ENCODE measurements around the gene FUT7.
A peak's percentile ranks its signal among the peaks of the same experiment; 100 is the strongest.
"Not testable (repeated sequence)": the region's sequence is repeated elsewhere in the genome, so short reads cannot be mapped to it uniquely, and the experiment has no call there.

FUT7 gene

DNA sequence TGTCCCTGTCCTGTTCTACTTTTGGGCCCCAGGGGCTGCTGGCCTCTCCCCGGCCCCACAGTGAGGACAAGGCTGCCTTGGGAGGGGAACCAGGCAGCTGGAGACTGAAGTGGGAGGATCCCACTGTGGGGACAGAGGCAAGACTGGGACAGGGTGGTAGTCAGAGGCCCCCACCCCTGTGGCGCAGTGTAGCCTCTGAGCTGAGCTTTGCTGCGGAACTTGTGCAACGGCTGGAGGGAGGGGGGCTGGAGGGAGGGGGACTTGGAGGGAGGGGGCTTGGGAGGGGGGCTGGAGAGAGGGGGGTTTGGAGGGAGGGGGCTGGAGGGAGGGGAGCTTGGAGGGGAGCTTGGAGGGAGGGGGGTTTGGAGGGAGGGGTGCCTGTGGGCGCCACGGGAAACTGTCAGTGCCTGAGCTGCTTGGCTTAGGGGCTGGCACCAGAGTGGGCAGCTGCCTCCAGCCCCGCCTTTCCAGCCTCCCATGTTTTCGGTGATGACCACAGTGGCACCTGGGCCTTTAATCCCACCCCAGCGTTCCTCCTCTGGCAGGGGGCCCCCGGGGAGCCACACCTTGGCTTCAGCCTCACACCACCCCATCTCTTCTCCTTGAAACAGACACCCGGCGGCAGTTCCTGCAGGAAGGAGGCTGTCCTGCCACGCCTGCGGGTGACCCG lies 2.3 kb upstream of the FUT7 start:
- ChIA-PET CTCF (interaction anchor here (0.5 to 5.3 kb wide), 31 partner anchors 8 to 340 kb away, joined by 3 to 119 read pairs (median 7); partner anchors contain the start of genes AJM1, C8G, FBXW5 and LCN15), POLR2A (interaction anchor here (0.6 to 1.9 kb wide), 19 partner anchors 8 to 306 kb away, joined by 3 to 16 read pairs (median 3); partner anchors contain the start of genes CLIC3, RNF208, SAPCD2 and TMEM141)
- H3K27ac ChIP-seq (ENCODE audit: extremely low read depth, low read depth, low read length): no peak overlapping the region
- no peaks in the 10 kb centered on the region for H3K9me3 ChIP-seq (ENCODE audit: control insufficient read depth, insufficient read depth, low read depth, low read length)
- no peaks in the 10 kb centered on the region for H3K4me1 ChIP-seq (ENCODE audit: control insufficient read depth, insufficient read depth, low read length)
- TF ChIP-seq ZNF184 (tag by site-specific recombination; IDR thresholded peaks at IDR 0.05) (no peak), ZNF354C (tag by site-specific recombination; IDR thresholded peaks at IDR 0.05; ENCODE audit: borderline replicate concordance, low read depth) (no peak), SP2 (tag by site-specific recombination; IDR thresholded peaks at IDR 0.05) (peak; percentile 26; the same call in 1 of the 2 replicates), ZFHX2 (tag by site-specific recombination; conservative IDR thresholded peaks at IDR 0.05) (0 out of 2 replicates have a peak, but pooled peaks have one; percentile 6)
- TF ChIP-seq, protein P1, sequence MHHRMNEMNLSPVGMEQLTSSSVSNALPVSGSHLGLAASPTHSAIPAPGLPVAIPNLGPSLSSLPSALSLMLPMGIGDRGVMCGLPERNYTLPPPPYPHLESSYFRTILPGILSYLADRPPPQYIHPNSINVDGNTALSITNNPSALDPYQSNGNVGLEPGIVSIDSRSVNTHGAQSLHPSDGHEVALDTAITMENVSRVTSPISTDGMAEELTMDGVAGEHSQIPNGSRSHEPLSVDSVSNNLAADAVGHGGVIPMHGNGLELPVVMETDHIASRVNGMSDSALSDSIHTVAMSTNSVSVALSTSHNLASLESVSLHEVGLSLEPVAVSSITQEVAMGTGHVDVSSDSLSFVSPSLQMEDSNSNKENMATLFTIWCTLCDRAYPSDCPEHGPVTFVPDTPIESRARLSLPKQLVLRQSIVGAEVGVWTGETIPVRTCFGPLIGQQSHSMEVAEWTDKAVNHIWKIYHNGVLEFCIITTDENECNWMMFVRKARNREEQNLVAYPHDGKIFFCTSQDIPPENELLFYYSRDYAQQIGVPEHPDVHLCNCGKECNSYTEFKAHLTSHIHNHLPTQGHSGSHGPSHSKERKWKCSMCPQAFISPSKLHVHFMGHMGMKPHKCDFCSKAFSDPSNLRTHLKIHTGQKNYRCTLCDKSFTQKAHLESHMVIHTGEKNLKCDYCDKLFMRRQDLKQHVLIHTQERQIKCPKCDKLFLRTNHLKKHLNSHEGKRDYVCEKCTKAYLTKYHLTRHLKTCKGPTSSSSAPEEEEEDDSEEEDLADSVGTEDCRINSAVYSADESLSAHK (tag by site-specific recombination; IDR thresholded peaks at IDR 0.05): peak; percentile 78
- peaks cover 0 to 13% of the 10 kb centered on the region in 2 experiments; a peak in 1 of 3 replicates for H3K36me3 ChIP-seq (ENCODE audit: control insufficient read depth in 2 of 2, insufficient read depth in 1 of 2, low read length in 2 of 2)
- no peak overlapping the region for H3K4me3 ChIP-seq (ENCODE audit: low read depth, low read length)

DNA sequence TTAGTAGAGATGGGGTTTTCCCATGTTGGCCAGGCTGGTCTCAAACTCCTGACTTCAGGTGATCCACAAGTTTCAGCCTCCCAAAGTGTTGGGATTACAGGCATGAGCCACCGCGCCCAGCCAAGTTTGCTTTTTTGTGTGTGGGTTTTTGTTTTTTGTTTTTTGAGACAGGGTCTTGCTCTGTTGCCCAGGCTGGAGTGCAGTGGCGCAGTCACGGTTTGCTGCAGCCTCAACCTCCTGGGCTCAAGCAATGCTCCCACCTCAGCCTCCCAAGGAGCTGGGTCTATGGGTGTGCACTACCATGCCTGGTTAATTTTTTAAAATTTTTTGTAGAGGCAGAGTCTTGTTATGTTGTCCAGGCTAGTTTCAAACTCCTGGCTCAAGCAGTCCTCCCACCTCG lies 1.6 kb upstream of the FUT7 start:
- CTCF ChIA-PET: interaction anchor here (2.2 to 5.3 kb wide), 4 partner anchors 8 to 191 kb away, joined by 12 to 119 read pairs (median 34); partner anchors contain the start of genes AJM1, C8G and FBXW5
- H3K4me3 ChIP-seq (ENCODE audit: low read depth, low read length); H3K9me3 ChIP-seq (ENCODE audit: control insufficient read depth, insufficient read depth, low read depth, low read length); H3K27ac ChIP-seq (ENCODE audit: extremely low read depth, low read depth, low read length); H3K36me3 ChIP-seq (ENCODE audit: control insufficient read depth in 2 of 2, insufficient read depth in 1 of 2, low read length in 2 of 2); H3K4me1 ChIP-seq (ENCODE audit: control insufficient read depth, insufficient read depth, low read length); POLR2A ChIA-PET: not testable (repeated sequence)
- TF ChIP-seq ZNF121 (tag by site-specific recombination; IDR thresholded peaks at IDR 0.05): peak; percentile 97

DNA sequence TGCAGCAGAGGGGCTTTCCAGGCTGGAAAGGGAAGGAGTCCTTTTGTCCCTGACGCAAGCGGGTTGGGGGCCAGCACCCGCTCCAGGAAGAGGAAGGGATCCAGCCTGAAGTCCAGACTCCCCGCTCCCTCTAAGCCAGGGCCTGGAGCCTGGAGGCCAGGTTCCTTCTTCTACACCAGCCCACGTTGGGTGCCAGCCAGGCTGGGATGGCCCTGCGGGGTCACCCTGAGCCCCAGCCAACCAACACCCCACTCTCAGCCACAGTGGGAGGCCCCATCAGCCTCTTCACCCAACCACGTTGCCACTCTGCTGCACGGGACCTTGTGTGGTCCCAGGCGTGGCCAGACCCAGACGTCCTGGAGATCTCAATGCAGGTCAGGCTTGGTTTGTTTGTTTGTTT lies 970 bp upstream of the FUT7 start:
- Histone ChIP-seq H3K4me3 (ENCODE audit: low read depth, low read length) (no peak overlapping the region), H3K36me3 (ENCODE audit: control insufficient read depth in 2 of 2, insufficient read depth in 1 of 2, low read length in 2 of 2) (peaks cover 0 to 6% of the 10 kb centered on the region in 2 experiments; a peak in 1 of 3 replicates), H3K27ac (ENCODE audit: extremely low read depth, low read depth, low read length) (no peak overlapping the region), H3K4me1 (ENCODE audit: control insufficient read depth, insufficient read depth, low read length) (no peaks in the 10 kb centered on the region), H3K9me3 (ENCODE audit: control insufficient read depth, insufficient read depth, low read depth, low read length) (no peaks in the 10 kb centered on the region)
- POLR2A ChIA-PET: interaction anchor here (1.1 kb wide), 1 partner anchor 10 kb away, joined by 3 read pairs; no protein-coding TSS in a partner anchor
- TF ChIP-seq BCL11B (tag by site-specific recombination; IDR thresholded peaks at IDR 0.05; ENCODE audit: low read depth) (no peak), SP2 (tag by site-specific recombination; IDR thresholded peaks at IDR 0.05) (peak; percentile 36), KLF7 (tag by site-specific recombination; IDR thresholded peaks at IDR 0.05; ENCODE audit: borderline replicate concordance) (no peak), ZNF600 (tag by site-specific recombination; IDR thresholded peaks at IDR 0.05) (peak; percentile 48; the same call in 1 of the 2 replicates)
- TF ChIP-seq, protein P2, sequence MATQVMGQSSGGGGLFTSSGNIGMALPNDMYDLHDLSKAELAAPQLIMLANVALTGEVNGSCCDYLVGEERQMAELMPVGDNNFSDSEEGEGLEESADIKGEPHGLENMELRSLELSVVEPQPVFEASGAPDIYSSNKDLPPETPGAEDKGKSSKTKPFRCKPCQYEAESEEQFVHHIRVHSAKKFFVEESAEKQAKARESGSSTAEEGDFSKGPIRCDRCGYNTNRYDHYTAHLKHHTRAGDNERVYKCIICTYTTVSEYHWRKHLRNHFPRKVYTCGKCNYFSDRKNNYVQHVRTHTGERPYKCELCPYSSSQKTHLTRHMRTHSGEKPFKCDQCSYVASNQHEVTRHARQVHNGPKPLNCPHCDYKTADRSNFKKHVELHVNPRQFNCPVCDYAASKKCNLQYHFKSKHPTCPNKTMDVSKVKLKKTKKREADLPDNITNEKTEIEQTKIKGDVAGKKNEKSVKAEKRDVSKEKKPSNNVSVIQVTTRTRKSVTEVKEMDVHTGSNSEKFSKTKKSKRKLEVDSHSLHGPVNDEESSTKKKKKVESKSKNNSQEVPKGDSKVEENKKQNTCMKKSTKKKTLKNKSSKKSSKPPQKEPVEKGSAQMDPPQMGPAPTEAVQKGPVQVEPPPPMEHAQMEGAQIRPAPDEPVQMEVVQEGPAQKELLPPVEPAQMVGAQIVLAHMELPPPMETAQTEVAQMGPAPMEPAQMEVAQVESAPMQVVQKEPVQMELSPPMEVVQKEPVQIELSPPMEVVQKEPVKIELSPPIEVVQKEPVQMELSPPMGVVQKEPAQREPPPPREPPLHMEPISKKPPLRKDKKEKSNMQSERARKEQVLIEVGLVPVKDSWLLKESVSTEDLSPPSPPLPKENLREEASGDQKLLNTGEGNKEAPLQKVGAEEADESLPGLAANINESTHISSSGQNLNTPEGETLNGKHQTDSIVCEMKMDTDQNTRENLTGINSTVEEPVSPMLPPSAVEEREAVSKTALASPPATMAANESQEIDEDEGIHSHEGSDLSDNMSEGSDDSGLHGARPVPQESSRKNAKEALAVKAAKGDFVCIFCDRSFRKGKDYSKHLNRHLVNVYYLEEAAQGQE (tag by site-specific recombination; IDR thresholded peaks at IDR 0.05): no peak
- TF ChIP-seq, protein P3, sequence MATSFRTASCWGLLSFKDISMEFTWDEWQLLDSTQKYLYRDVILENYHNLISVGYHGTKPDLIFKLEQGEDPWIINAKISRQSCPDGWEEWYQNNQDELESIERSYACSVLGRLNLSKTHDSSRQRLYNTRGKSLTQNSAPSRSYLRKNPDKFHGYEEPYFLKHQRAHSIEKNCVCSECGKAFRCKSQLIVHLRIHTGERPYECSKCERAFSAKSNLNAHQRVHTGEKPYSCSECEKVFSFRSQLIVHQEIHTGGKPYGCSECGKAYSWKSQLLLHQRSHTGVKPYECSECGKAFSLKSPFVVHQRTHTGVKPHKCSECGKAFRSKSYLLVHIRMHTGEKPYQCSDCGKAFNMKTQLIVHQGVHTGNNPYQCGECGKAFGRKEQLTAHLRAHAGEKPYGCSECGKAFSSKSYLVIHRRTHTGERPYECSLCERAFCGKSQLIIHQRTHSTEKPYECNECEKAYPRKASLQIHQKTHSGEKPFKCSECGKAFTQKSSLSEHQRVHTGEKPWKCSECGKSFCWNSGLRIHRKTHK (tag by site-specific recombination; IDR thresholded peaks at IDR 0.05): no peak
- CTCF ChIA-PET: interaction anchor here (0.9 to 5.3 kb wide), 3 partner anchors 12 to 86 kb away, joined by 3 to 119 read pairs (median 23); partner anchors contain the start of genes C8G, FBXW5 and NPDC1

All from HEK293 (cell line).